GM10248 (cell line): ENCODE measurements around the gene PADI2.

Experiments used
- CTCF ChIA-PET: fragments of 300-600 bp; sonication (Branson Sonifier 250); formaldehyde crosslinking; extraction: SDS; loops from one replicate; lab custom pipeline; 2021; ENCODE audit warnings: antibody characterized with exemption; lab: Yijun Ruan, JAX
- POLR2A ChIA-PET: fragments of 350-650 bp; sonication (Branson Sonifier 250); formaldehyde crosslinking; extraction: SDS; loops from one replicate; lab custom pipeline; 2020; ENCODE audit warnings: antibody characterized with exemption; lab: Yijun Ruan, JAX
- DNase-seq: peaks from one replicate; pipeline ENCODE4 v3.0.0; 2012; ENCODE audit errors: extremely low spot score
- CTCF ChIP-seq: IDR thresholded peaks from 2 replicates; pipeline ENCODE4 v1.5.1; 2012; ENCODE audit warnings: mild to moderate bottlenecking, low read depth; ENCODE audit errors: extremely low read depth, missing control alignments, control extremely low read depth

The PADI2 gene

GRCh38 chr1:17119076-17119772, at the start of gene PADI2:
PADI2 (minus strand) TSS chr1:17119451; CDS start chr1:17119371, 80 bp downstream.
- ChIA-PET CTCF (interaction anchor here (13.7 kb wide), 1 partner anchor 117 kb away, joined by 209 read pairs; no protein-coding TSS in a partner anchor), POLR2A (no interaction called here)
- DNase-seq: peak; percentile 85
- TF ChIP-seq CTCF: no peak

- CTCF ChIA-PET: interaction anchor here (0.6 kb wide), 1 partner anchor 543 kb away, joined by 3 read pairs; no protein-coding TSS in a partner anchor
- POLR2A ChIA-PET: no interaction called here
- no peak for TF ChIP-seq CTCF
- DNase-seq: no peak
Observed at GRCh38 chr1:17168091-17168876, 49.0 kb upstream of the PADI2 start.

GRCh38 chr1:17167786-17168090, 48.5 kb upstream of the PADI2 start:
- POLR2A ChIA-PET: no interaction called here

GRCh38 chr1:17167041-17167785, 48.0 kb upstream of the PADI2 start:
- ChIA-PET CTCF (interaction anchor here (1.0 to 1.6 kb wide), 3 partner anchors 12 to 70 kb away, joined by 3 to 4 read pairs (median 3); no protein-coding TSS in a partner anchor), POLR2A (no interaction called here)
- no peak for TF ChIP-seq CTCF
- DNase-seq: no peak

More at GRCh38 chr1:17167786-17168090, 48.5 kb upstream of the PADI2 start:
- DNase-seq: no peak
- CTCF ChIA-PET: interaction anchor here (1.3 to 1.6 kb wide), 2 partner anchors 40 to 70 kb away, joined by 3 to 4 read pairs; no protein-coding TSS in a partner anchor
- TF ChIP-seq CTCF: no peak

- CTCF ChIA-PET: interaction anchor here (2.1 kb wide), 1 partner anchor 13 kb away, joined by 8 read pairs; no protein-coding TSS in a partner anchor
Observed at GRCh38 chr1:17165823-17166222, 46.6 kb upstream of the PADI2 start.

More at GRCh38 chr1:17165823-17166222, 46.6 kb upstream of the PADI2 start:
- DNase-seq: no peak
- no peak for TF ChIP-seq CTCF
- POLR2A ChIA-PET: no interaction called here
